Measurements from ENCODE around the gene BBS9. TPM values are rescaled to one million over a fixed set of nuclear protein-coding genes. Genes with fewer than 3 reads are reported as not detected.
"Not testable (repeated sequence)": the region's sequence is repeated elsewhere in the genome, so short reads cannot be mapped to it uniquely, and the experiment has no call there.

BBS9 gene
- total RNA-seq, 1 donor from 2014 or later: 22.6 TPM

- H3K4me3 Mint-ChIP-seq (ENCODE audit: unreplicated experiment): no peak overlapping the region
- no peaks in the 10 kb centered on the region for H3K27me3 Mint-ChIP-seq (ENCODE audit: unreplicated experiment)
- H3K27ac Mint-ChIP-seq (ENCODE audit: unreplicated experiment): no peak overlapping the region
- no peak for TF ChIP-seq CTCF (IDR thresholded peaks at IDR 0.05)
- no peaks in the 10 kb centered on the region for H3K9me3 Mint-ChIP-seq (ENCODE audit: unreplicated experiment)
- DNase-seq (ENCODE audit: extremely low spot score, unreplicated experiment): no peak
- no peaks in the 10 kb centered on the region for H3K4me1 Mint-ChIP-seq (ENCODE audit: unreplicated experiment)
- H3K36me3 Mint-ChIP-seq (ENCODE audit: unreplicated experiment): peaks cover 9% of the 10 kb centered on the region
These were observed 40.2 kb upstream of the BBS9 start for GRCh38 chr7:33089142-33089541.

- H3K36me3 Mint-ChIP-seq (ENCODE audit: unreplicated experiment): peaks cover 22% of the 10 kb centered on the region
- no peak overlapping the region for H3K4me3 Mint-ChIP-seq (ENCODE audit: unreplicated experiment)
- no peak for TF ChIP-seq CTCF (IDR thresholded peaks at IDR 0.05)
- no peak for DNase-seq (ENCODE audit: extremely low spot score, unreplicated experiment)
- H3K27ac Mint-ChIP-seq (ENCODE audit: unreplicated experiment): no peak overlapping the region
- no peaks in the 10 kb centered on the region for H3K4me1 Mint-ChIP-seq (ENCODE audit: unreplicated experiment)
- H3K9me3 Mint-ChIP-seq (ENCODE audit: unreplicated experiment): no peaks in the 10 kb centered on the region
- H3K27me3 Mint-ChIP-seq (ENCODE audit: unreplicated experiment): no peaks in the 10 kb centered on the region
These were observed 38.2 kb upstream of the BBS9 start for GRCh38 chr7:33091111-33091531.

GRCh38 chr7:33091641-33092191 is 37.6 kb upstream of the BBS9 start:
- Mint-ChIP-seq H3K9me3 (ENCODE audit: unreplicated experiment) (no peaks in the 10 kb centered on the region), H3K4me3 (ENCODE audit: unreplicated experiment) (no peak overlapping the region), H3K27ac (ENCODE audit: unreplicated experiment) (no peak overlapping the region), H3K27me3 (ENCODE audit: unreplicated experiment) (no peaks in the 10 kb centered on the region), H3K4me1 (ENCODE audit: unreplicated experiment) (no peaks in the 10 kb centered on the region), H3K36me3 (ENCODE audit: unreplicated experiment) (peaks cover 28% of the 10 kb centered on the region)
- TF ChIP-seq CTCF (IDR thresholded peaks at IDR 0.05): no peak
- no peak for DNase-seq (ENCODE audit: extremely low spot score, unreplicated experiment)

- H3K9me3 Mint-ChIP-seq (ENCODE audit: unreplicated experiment): no peaks in the 10 kb centered on the region
- H3K27me3 Mint-ChIP-seq (ENCODE audit: unreplicated experiment): no peaks in the 10 kb centered on the region
- TF ChIP-seq CTCF (IDR thresholded peaks at IDR 0.05): no peak
- no peak overlapping the region for H3K27ac Mint-ChIP-seq (ENCODE audit: unreplicated experiment)
- peaks cover 36% of the 10 kb centered on the region for H3K36me3 Mint-ChIP-seq (ENCODE audit: unreplicated experiment)
- no peaks in the 10 kb centered on the region for H3K4me1 Mint-ChIP-seq (ENCODE audit: unreplicated experiment)
- no peak for DNase-seq (ENCODE audit: extremely low spot score, unreplicated experiment)
- no peak overlapping the region for H3K4me3 Mint-ChIP-seq (ENCODE audit: unreplicated experiment)
These were observed 36.1 kb upstream of the BBS9 start for GRCh38 chr7:33093266-33093665.

GRCh38 chr7:33094745-33095275 is 34.6 kb upstream of the BBS9 start:
- not testable (repeated sequence) for H3K4me1 Mint-ChIP-seq (ENCODE audit: unreplicated experiment); H3K27ac Mint-ChIP-seq (ENCODE audit: unreplicated experiment); H3K27me3 Mint-ChIP-seq (ENCODE audit: unreplicated experiment); H3K4me3 Mint-ChIP-seq (ENCODE audit: unreplicated experiment); H3K9me3 Mint-ChIP-seq (ENCODE audit: unreplicated experiment); DNase-seq (ENCODE audit: extremely low spot score, unreplicated experiment)
- H3K36me3 Mint-ChIP-seq (ENCODE audit: unreplicated experiment): peaks cover 49% of the 10 kb centered on the region
